Measurements from ENCODE around the gene RBM19.

RBM19 gene

GRCh38 chr12:113855998-113856397, 110.1 kb downstream of the RBM19 start:
- DNase-seq (ENCODE audit: low read depth) = no peak

GRCh38 chr12:113854385-113855142, 111.6 kb downstream of the RBM19 start:
- DNase-seq (ENCODE audit: low read depth) = no peak

DNA sequence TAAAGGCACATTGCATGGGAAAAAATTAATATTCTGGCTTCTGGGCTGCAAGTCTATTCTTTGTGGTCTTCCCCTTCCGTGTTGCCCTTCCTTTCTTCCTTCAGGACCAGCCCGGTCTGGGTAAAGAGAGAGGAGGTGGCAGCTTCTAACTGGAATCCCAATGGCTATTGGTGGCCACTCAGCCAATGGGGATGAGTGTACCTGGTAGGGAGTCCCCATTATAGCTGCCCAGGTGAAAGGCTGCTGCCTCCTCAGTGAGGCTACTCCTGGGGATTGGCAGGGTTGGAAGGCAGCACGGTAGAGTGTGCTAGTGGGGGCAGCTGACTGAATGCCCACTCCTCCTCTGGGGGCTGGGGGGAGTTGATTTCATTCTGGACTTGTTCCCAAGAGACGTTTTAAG, 112.6 kb downstream of the RBM19 start:
- no peak for DNase-seq (ENCODE audit: low read depth)

DNA sequence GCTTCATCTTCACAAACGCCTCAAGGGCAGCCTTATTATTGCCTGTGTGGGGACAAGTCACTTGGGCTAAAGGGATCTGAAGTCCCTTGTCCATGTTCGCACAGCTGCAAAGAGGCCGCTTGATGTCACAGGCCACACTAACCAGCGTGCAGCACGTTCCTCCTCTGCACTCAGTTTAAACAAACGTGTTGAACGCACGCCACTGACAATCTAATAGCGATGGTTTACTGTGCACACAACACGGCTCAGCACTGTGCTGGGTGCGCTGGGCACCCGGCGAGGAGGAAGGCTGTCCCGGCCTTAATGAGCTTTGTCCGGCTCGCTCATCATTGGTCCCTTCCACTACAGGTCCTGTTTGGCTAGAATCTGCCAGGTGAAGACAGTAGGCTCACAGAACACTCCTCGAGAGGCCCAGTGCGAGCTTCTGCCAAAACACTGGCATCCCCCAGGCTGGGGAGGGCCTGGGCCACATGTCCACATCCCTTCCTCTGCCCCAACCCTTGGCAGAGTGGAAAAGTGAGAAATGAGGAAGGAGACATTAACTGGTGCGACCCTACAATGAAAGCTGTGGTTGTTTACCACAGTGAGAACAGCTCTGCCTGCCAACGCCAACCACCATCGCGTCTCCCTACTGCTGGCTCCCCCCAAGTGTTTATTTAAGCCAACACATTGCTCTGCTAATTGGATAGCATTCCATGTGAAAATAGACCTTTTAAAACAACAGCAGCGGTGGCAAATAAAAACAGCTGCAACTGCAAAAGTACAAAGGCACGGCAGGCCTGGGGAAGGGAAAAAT, 113.2 kb downstream of the RBM19 start:
- DNase-seq (ENCODE audit: low read depth) = no peak

- no peak for DNase-seq (ENCODE audit: low read depth)
Measured at GRCh38 chr12:113852264-113852663, 113.9 kb downstream of the RBM19 start.

GRCh38 chr12:113850309-113851056, 115.6 kb downstream of the RBM19 start:
- DNase-seq (ENCODE audit: low read depth) = no peak

DNA sequence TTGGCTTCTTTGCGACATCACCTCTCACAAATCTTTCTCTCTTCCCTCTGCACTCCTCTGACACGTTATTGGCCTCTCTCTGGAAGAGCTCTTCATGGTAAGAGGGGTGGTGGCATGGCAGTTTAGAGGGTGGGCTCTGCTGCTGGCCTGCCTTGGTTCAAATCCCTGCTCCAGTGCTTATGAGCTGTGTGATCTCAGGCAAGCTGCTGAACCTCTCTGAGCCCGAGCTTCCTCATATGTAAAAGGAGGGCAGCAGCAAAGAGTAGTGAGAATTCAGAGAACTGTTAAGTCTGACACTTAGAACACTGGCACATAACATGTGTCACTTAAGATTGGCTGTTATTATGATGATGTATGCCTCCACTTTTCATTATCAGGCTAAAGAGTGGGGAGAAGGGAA, 118.3 kb downstream of the RBM19 start:
- no peak for DNase-seq (ENCODE audit: low read depth)

DNA sequence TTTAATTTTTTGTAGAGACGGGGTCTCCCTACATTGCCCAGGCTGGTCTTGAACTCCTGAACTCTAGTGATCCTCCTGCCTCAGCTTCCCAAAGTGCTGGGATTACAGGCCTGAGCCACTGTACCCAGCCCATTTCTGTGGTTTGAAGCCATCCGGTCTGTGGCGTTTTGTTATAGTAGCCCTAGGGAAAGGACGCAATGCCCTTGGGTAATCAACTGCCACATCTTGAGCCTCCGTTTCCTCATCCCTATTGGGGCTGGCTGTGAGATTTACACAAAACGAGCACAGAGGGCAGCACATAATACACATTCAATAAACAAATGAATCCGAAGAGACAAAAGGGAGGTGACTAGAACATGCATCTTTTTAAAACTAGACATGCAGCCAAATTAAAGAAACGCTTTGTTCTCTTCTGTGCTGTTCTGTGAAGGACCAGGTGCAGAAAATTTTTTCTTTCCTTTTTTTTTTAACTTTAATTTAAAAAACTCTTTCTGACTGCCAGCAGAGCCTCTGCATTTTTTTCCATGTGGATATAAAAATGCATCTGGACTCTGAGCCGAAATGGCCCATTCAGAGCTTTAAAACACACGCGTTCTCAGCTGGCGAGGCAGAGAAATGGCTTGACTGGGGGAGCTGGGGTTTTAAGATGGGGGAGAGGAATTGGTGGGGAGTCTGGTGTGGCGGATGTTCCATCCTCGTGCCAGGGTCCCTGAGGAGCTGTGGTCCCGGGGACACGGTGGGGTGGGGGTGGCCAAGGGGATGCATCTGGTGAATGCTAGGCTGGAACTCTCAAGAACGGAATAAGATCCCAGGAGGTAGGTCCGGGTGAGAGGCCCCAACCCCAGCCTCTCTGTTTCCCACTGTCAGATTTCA, 119.0 kb downstream of the RBM19 start:
- no peak for DNase-seq (ENCODE audit: low read depth)

DNA sequence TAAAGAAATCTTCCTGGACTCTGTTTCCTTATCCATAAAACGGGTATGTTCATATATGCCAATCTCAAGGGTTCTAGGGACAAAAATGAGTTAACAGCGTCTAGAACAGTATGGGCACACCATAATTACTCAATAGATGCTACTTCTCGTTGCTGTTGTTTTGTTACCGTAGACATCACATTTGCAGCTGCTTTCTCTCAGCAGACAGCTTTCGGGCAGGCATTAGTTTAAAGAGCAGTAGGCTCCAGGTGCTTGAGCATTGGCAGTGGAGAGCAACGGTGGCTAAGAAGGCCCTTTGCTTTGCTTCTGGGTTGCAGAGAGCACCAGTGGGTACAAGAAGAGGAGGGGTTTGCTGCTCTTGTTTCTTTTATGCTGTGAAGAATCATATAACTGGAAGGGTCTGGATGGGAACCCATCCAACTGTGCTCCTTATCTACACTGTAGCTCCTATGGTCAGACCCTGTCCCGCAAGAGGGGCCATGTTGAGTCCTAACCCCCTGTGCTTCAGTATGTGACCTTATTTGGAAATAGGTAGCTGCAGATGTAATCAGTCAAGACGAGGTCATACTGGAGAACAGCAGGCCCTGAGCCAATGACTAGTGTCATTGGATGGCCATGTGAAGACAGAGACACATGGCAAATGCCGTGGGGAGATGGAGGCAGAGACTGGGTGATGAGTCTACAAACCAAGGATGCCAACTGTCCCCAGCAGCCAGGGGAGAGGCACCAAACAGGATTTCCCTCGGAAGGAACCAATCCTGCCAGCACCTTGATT, 120.0 kb downstream of the RBM19 start:
- no peak for DNase-seq (ENCODE audit: low read depth)

DNA sequence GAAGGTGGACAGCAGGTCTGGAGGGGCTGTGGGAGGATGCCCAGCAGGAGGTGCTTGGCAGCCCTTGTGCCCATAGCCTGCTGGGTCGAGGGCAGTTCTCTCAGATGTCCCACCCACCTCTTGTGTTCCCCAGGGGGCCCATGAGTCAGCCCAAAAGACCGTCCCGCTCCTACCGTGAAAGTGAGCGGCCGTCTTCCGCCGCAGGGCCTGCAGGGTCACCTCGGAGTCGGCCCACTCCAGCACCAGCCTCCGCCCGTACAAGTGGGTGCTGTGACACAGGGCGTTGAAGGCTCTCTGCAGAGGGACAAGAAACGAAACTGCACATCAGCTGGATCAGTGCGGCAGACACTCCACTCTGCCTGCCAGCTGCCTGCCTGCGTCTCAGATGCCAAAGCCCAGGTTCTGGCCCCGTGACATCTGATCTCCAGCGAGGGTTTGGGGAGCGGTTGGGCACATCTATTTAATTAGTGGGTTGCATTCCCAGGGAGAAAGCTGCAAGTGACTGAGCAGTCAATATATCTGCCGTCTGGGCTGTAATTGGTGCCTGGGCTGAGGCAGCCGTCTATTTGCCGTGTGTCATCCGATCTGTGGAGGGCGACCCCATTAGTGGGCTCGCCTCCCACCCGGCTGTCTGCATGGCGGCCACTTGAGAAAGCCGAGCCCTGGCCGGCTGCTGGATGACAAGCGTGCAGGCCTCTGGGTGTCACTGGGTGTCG, 121.5 kb downstream of the RBM19 start:
- DNase-seq (ENCODE audit: low read depth) = no peak

DNA sequence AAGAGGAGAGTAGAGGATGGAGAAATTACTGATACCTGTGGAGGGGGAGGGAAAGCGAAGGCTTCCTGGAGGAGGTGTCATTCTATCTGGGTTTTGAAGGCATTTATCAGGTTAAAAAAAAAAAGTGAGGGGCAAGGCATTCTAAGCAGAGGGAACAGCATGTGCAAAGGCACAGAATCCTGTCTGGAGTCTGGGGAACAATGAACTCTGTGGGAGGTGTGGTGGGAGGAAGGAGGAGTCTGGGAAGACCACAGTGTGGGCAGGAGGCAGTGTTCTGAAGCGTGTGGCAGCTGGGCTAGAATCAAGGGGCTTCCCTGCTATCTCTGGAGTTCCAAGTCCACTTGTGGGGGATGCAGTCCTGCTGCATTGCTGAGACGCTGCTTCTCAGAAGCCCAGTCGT, 123.4 kb downstream of the RBM19 start:
- no peak for DNase-seq (ENCODE audit: low read depth)

DNA sequence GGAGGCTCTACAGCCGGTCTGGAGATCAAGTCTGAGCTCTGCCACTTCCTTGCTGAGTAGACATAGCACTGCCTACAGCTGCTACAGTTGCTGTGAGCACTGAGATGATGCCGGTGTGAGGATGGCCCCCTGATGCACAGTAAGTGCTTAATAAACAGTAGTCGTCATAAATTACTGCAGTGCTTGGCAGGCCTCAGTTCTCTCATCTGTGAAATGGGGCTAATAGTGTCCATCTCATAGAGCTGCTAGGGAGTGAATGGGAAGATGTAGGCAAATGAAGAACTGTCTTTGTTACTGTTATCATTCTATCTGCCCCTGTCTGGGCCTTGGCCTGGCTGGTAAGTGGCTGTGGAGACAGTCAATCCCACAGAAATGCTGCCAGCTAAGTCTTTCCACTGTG, 124.3 kb downstream of the RBM19 start:
- no peak for DNase-seq (ENCODE audit: low read depth)

- DNase-seq (ENCODE audit: low read depth) = no peak
Measured at GRCh38 chr12:113840401-113841042, 125.6 kb downstream of the RBM19 start.

DNA sequence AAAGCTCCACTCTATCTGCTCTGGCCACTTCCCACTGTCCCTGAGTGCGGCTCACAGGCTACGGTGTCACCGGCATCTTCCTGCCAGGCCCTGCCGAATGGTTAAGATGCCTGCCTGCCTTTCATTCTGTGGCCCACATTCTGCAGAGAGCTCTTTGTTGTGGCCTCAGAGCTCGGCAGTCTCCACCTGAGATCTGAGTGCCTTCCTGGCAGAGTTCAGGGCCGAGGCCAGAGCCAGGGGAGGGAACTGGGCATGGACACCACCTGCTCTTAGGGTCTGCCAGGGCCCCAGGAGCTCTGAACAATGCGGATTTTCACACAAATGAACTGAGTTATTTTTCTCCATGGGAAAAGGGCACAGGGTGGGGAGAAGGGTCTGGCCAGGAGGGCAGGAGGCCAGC, 127.2 kb downstream of the RBM19 start:
- no peak for DNase-seq (ENCODE audit: low read depth)

DNA sequence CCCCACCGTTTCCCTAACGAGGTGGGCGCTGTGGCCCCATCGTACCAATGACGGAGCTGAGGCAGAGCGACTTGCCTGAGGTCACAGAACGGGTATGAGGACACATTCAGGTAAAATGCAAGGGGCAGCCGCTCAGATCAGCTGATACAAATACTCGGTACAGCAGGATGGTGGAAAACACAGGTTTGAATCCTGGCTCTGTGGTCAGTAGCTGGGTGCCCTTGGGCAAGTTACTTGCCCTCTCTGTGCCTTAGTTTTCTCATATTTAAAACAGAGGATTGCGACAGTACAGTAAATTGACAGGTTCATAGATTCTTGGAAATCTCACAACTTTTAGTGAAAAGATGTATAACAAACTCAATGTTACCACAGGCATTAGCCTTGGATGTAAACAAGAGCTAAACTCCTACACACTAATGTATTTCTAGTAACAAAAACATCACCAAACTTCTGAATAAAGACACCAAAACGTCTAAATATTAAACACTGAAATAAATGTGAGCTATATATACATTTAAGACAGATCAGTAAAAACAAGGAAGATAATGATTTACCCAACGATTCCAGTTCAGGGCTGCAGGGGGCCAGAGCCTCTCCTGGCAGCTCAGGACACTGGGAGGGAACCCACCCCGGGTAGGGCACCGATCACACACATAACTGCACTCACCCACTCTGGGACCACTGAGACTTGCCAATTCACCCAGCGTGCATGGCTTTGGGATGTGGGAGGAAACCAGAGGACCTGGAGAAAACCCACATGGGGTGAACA, 128.4 kb downstream of the RBM19 start:
- DNase-seq (ENCODE audit: low read depth) = no peak

- DNase-seq (ENCODE audit: low read depth) = no peak
Measured at GRCh38 chr12:113837084-113837483, 129.0 kb downstream of the RBM19 start.

GRCh38 chr12:113835896-113836295, 130.2 kb downstream of the RBM19 start:
- DNase-seq (ENCODE audit: low read depth) = no peak

DNA sequence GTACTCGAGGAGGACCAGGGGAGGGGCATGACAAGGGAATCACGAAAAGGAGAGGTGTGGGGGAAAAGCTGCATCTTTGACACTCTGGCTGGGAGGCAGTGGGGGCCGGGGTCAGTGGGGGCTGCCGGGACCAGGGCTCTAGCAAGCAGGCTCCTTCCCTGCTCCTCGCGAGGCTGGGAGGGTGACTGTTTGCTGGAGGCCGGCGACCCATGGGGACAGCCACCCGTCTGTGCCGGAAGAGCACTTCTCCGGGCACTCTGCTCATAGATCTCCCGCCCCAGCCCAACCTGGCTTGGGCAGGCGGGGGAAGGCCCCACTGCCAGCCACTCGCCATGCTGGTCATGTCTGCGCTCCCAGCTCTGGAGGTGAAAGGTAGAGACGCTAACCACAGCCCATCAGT, 130.7 kb downstream of the RBM19 start:
- no peak for DNase-seq (ENCODE audit: low read depth)

DNA sequence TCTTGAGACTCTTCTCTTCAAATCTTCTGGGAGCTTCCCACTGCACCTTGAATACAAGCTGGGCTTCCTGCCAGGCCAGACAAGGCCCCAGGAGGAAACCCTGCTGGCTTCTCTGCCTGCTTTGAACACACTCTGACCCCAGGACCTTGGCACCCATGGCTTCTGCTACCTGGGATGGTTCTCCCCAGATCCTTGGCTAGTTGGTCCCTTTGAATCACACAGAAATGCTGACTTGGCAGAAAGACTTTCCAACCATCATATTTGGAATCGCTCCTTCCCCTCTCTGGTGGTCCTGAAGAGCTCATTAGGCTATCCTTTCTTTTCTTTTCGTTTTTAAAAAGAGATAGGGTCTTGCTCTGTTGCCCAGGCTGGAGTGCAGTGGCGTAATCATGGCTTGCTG, 132.7 kb downstream of the RBM19 start:
- DNase-seq (ENCODE audit: low read depth) = no peak
